Vagina (tissue), 2 donors: ENCODE measurements around the gene HTATIP2. TPM values are rescaled to one million over a fixed set of nuclear protein-coding genes. Genes with fewer than 3 reads are reported as not detected.
A peak's percentile ranks its signal among the peaks of the same experiment; 100 is the strongest.

Experiments used
- DNase-seq, 2 donors: peaks; one replicate each; pipeline ENCODE4 v3.0.0-alpha.2; 2017; ENCODE audit errors: extremely low spot score in 2 of 2
- H3K27ac ChIP-seq: fragments of 200-600 bp; sonication (generic); one replicate; pipeline ENCODE4 v1.5.1; 2019
- H3K27me3 ChIP-seq: fragments of 200-600 bp; sonication (generic); one replicate; pipeline ENCODE4 v1.5.1; 2019
- H3K36me3 ChIP-seq, 2 donors: fragments of 200-600 bp; sonication (generic); one replicate each; pipeline ENCODE4 v1.5.1; 2017 to 2019
- H3K4me1 ChIP-seq: fragments of 200-600 bp; sonication (generic); one replicate; pipeline ENCODE4 v1.5.1; 2019
- H3K4me3 ChIP-seq, 2 donors: fragments of 200-600 bp; sonication (generic); 1 replicate in 1 of 2; 2 replicates in 1 of 2; pipeline ENCODE4 v1.5.1; 2016 to 2019
- H3K9me3 ChIP-seq: fragments of 200-600 bp; sonication (generic); one replicate; pipeline ENCODE4 v1.5.1; 2019
- CTCF ChIP-seq, 3 experiments: fragments of 450-650 bp in 2 of 3; fragments of 200-600 bp in 1 of 3; sonication (generic) in 1 of 3; IDR thresholded peaks; one replicate each; pipeline ENCODE4 v1.5.1; 2017 to 2019; ENCODE audit warnings: antibody characterized with exemption in 3 of 3, mild to moderate bottlenecking in 2 of 3, moderate library complexity in 2 of 3
- POLR2A ChIP-seq, 2 donors: fragments of 450-650 bp; IDR thresholded peaks; one replicate each; pipeline ENCODE4 v1.6.1; 2017; ENCODE audit warnings: antibody characterized with exemption in 2 of 2, mild to moderate bottlenecking in 2 of 2, moderate library complexity in 2 of 2
- POLR2AphosphoS5 ChIP-seq, 2 donors: sonication (generic); formaldehyde crosslinking; IDR thresholded peaks; one replicate each; pipeline ENCODE4 v1.9.0; 2017; ENCODE audit warnings: antibody characterized with exemption in 2 of 2, mild to moderate bottlenecking in 2 of 2, low read depth in 1 of 2; ENCODE audit not compliant: insufficient read depth in 1 of 2
- intact Hi-C: fragments of 100-400 bp; cut with DNase I; formaldehyde crosslinking; loops from one replicate; pipeline ENCODE4 v1.15.1; 2023
- total RNA-seq: library from RNA; depleted of rRNA; stranded (reverse); fragments of >200 nt; gene quantifications from one replicate; pipeline ENCODE4 v1.2.3, GENCODE V29; 2016

HTATIP2 gene
- total RNA-seq, 1 donor from 2014 or later: 35.1 TPM

GRCh38 chr11:20337526-20338154 is 25.9 kb upstream of the HTATIP2 start:
- Histone ChIP-seq H3K27me3 (no peaks in the 10 kb centered on the region), H3K4me3 (no peak overlapping the region), H3K36me3 (no peaks in the 10 kb centered on the region), H3K9me3 (no peaks in the 10 kb centered on the region), H3K4me1 (no peaks in the 10 kb centered on the region), H3K27ac (no peak overlapping the region)
- intact Hi-C loops: no loop called here
- TF ChIP-seq CTCF (IDR thresholded peaks at IDR 0.05) (no peak), POLR2A (IDR thresholded peaks at IDR 0.05) (no peak)
- DNase-seq: no peak

- TF ChIP-seq POLR2A (IDR thresholded peaks at IDR 0.05) (no peak), CTCF (IDR thresholded peaks at IDR 0.05) (no peak), POLR2AphosphoS5 (IDR thresholded peaks at IDR 0.05; ENCODE audit: insufficient read depth in 1 of 2, low read depth in 1 of 2) (no peak)
- H3K4me3 ChIP-seq: no peak overlapping the region
Measured at GRCh38 chr11:20342347-20343141, 21.0 kb upstream of the HTATIP2 start.

GRCh38 chr11:20351136-20351535 is 12.4 kb upstream of the HTATIP2 start:
- intact Hi-C loops: no loop called here
- TF ChIP-seq POLR2AphosphoS5 (IDR thresholded peaks at IDR 0.05; ENCODE audit: insufficient read depth in 1 of 2, low read depth in 1 of 2) (peak in 1 of 2 donors; percentile 28), POLR2A (IDR thresholded peaks at IDR 0.05) (no peak)
- no peak for DNase-seq

More at GRCh38 chr11:20342347-20343141, 21.0 kb upstream of the HTATIP2 start:
- no peaks in the 10 kb centered on the region for H3K27me3 ChIP-seq
- no peaks in the 10 kb centered on the region for H3K9me3 ChIP-seq
- H3K27ac ChIP-seq: no peak overlapping the region
- H3K4me1 ChIP-seq: no peaks in the 10 kb centered on the region
- no peak for DNase-seq
- H3K36me3 ChIP-seq: no peaks in the 10 kb centered on the region
- intact Hi-C loops: no loop called here

GRCh38 chr11:20351751-20352262 is 11.7 kb upstream of the HTATIP2 start:
- Histone ChIP-seq H3K4me1 (no peaks in the 10 kb centered on the region), H3K27ac (no peak overlapping the region), H3K9me3 (no peaks in the 10 kb centered on the region), H3K4me3 (no peak overlapping the region), H3K27me3 (no peaks in the 10 kb centered on the region), H3K36me3 (no peaks in the 10 kb centered on the region)
- intact Hi-C loops: no loop called here
- TF ChIP-seq CTCF (IDR thresholded peaks at IDR 0.05) (no peak), POLR2AphosphoS5 (IDR thresholded peaks at IDR 0.05; ENCODE audit: insufficient read depth in 1 of 2, low read depth in 1 of 2) (no peak), POLR2A (IDR thresholded peaks at IDR 0.05) (no peak)
- DNase-seq: no peak

More at GRCh38 chr11:20351136-20351535, 12.4 kb upstream of the HTATIP2 start:
- H3K4me3 ChIP-seq: no peak overlapping the region
- no peak overlapping the region for H3K27ac ChIP-seq
- H3K4me1 ChIP-seq: no peaks in the 10 kb centered on the region
- no peaks in the 10 kb centered on the region for H3K36me3 ChIP-seq
- no peaks in the 10 kb centered on the region for H3K27me3 ChIP-seq
- no peaks in the 10 kb centered on the region for H3K9me3 ChIP-seq

GRCh38 chr11:20353829-20354434 is 9.6 kb upstream of the HTATIP2 start:
- intact Hi-C loops: no loop called here
- TF ChIP-seq POLR2AphosphoS5 (IDR thresholded peaks at IDR 0.05; ENCODE audit: insufficient read depth in 1 of 2, low read depth in 1 of 2) (no peak), CTCF (IDR thresholded peaks at IDR 0.05) (peak in 2 of 3 experiments; percentile 45 to 55)

More at GRCh38 chr11:20353829-20354434, 9.6 kb upstream of the HTATIP2 start:
- H3K27me3 ChIP-seq: no peaks in the 10 kb centered on the region
- H3K9me3 ChIP-seq: no peaks in the 10 kb centered on the region
- no peak overlapping the region for H3K4me3 ChIP-seq
- H3K4me1 ChIP-seq: no peaks in the 10 kb centered on the region
- no peaks in the 10 kb centered on the region for H3K36me3 ChIP-seq
- no peak overlapping the region for H3K27ac ChIP-seq
- DNase-seq: no peak
